NCI-H2029 treated with DMSO at 0.1 percent for 48 hours (cell line): Measurements from ENCODE around the gene LHX2.
A peak's percentile ranks its signal among the peaks of the same experiment; 100 is the strongest.

Source experiments
- DNase-seq: peaks from one replicate; lab custom pipeline; 2025; lab: John Stamatoyannopoulos, UW

The LHX2 gene

GRCh38 chr9:124032247-124032646 lies 20.7 kb downstream of the LHX2 start:
- DNase-seq, result no peak

DNA sequence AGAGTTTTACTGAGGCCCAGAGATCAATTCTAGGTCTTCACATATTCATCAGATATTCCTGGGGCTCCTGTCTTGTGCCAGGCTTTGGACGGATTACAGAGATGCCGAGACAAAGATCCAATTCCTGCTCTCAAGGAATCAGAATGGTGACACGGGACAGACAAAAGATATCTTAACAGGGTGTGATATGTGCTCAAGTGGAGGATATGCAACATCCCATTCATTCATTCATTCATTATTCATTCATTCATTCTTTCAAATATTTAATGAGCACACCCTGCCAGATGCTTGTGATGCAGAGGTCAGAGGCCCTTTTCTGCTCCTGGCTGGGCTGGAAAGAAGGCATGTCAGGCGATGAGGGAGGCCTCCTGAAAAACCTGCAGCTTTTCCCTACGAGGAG lies 21.8 kb downstream of the LHX2 start:
- DNase-seq, result no peak

- no peak for DNase-seq
These were observed 22.4 kb downstream of the LHX2 start for GRCh38 chr9:124033967-124034366.

DNA sequence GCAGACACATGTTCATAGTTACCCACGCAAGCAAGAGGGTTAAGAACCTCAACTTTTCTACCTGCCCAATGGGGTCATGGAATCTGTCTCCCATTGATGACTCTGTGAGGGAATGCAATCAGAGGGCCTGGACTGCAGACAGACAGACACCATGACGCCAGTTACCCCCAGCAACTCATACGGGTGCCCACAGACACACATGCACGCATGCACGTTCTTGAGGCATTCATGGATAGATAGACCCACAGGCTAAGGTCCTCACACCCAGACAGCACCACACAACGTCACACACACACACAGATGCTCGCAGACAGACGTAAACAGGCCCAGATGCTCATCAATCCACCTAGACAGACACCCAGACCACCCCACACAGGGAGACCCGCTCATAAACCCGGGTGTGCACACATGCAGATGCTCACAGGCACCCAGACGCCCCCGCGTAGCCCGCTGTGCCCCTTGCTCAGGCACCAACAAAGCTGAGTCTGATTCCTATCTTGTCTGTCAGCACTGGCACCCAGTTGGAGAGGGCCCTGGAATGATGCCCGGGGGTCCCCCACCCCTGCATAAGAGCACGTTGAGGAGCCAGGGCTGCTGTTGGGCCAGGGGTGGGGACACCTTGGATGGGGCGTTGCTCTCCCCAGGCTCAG lies 23.6 kb downstream of the LHX2 start:
- no peak for DNase-seq

DNA sequence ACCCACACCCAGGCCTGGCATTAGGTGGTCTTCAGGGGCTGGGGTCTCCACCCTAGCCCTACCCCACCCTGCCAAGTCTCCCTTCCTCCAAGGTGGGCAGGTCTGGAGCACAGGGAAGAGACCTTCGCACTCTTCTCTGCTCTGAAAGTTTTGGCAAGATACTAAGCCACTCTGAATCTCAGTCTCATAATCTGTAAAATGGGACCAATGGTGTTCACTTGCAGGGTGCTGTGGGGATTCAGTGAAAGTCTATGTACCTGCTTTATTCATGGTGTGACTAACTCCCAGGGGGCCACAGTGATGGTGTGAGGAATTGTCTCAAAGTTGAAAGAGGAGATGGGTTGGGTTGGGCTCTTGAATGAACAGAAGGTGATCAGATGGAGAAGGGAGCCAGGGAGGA lies 25.0 kb downstream of the LHX2 start:
- DNase-seq, result no peak

DNA sequence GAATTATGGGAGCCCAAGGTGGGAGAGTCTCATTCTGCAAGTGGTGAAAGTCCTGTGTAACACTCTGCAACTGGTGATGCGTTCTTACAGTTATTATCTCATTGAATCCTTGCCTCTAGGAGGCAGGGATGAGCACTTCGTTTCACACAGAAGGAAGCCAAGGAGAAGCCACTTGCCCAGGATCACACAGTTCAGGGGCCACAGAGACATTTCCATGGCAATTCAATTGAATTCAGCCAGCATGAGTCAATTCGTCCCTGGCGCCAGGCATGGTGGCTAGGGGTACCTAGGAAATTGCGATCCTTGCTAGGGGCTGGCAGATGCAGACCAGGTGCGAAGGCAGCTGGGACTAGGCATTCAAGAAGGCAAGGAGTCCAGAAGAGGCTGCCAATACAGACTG lies 26.2 kb downstream of the LHX2 start:
- no peak for DNase-seq

DNA sequence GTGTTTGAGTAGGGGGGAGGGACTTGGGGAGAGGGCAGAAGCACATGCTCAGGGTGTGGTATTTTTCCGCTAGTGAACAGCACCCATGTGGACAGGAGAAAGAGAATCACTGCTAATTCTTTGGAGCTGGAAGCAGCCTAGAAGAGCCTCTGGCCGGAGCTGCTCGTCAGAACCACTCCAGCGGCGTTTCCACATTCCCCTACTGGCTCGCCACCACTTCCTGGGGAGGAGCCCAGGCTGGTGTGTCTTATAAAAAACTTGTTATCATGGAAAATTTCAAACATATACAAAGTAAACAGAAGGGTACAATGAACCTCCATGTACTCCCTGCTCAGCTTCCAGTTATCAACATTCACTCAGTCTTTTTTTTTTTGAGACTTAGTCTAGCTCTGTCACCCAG lies 26.7 kb downstream of the LHX2 start:
- DNase-seq, result no peak

DNA sequence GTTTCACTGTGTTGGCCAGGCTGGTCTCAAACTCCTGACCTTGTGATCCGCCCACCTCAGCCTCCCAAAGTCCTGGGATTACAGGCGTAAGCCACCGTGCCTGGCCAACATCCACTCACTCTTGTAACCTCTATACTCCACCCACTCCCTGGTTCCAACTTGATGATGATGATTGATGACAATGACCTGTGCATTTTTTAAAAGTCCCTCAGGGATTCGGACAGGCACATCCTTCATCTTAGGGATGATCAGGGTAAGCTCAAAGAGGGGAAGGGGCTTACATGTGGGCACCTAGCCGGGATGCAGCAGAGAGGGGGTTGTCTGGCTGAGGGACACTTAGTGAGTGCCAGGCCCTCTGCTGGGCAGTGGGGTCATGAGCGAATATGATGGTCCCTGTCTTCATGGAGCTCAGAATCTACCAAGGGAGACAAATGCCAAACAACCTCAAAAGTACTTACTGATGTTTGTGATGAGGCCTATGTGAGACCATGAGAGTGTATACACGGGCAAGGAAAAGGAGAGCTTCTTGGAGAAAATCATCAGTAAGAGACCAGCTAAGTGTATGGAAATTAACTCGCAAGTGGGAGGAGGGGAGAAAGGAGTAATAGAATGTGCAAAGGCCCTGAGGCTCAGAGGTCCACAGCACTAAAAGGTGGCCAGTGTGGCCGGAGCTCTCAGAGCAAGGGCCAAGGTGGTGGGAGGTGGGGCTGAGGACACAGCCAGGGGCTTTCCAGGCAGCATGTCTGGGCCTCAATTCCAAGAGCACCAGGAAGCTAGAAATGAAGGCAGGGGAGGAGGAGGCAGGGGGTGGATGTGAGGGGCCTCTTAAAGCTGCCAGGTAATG lies 27.4 kb downstream of the LHX2 start:
- no peak for DNase-seq

DNA sequence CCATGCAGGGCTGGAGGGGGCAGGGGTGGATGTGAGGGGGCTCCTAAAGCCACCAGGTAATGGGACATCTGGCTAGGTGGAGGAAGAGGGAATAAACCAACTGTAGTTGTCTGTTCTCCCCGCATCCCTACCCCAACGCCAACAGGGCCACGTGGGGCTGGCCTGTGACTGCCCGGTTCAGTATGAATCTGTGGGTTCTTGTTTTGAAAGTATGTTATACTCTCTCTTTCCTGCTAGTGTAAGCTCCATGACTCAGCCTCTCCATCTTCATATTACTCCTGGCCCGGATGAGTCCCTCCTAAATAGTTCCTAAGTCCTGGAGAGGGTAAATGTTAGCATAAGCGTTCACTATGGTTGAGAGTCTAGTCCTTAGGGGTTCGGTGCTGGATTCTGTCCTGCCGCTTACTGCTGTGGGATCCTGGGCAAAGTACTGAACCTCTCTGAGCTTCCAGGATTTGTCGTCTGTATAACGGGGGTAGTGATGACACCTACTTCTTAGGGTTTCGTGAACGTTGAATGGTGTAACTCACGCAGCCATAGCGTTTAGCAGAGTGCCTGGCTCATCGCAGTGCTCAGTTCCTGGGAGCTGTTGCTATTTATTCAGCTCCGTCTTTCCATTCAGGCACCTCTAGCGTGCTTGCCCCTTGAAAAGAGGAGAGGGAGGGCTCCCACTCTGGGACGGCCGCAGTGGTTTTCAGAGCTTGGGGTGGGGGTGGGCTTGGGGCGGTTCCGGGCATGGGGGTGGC lies 28.8 kb downstream of the LHX2 start:
- DNase-seq, result no peak

GRCh38 chr9:124040935-124041816 lies 29.6 kb downstream of the LHX2 start:
- no peak for DNase-seq

- DNase-seq, result no peak
These were observed 30.2 kb downstream of the LHX2 start for GRCh38 chr9:124041817-124042116.

DNA sequence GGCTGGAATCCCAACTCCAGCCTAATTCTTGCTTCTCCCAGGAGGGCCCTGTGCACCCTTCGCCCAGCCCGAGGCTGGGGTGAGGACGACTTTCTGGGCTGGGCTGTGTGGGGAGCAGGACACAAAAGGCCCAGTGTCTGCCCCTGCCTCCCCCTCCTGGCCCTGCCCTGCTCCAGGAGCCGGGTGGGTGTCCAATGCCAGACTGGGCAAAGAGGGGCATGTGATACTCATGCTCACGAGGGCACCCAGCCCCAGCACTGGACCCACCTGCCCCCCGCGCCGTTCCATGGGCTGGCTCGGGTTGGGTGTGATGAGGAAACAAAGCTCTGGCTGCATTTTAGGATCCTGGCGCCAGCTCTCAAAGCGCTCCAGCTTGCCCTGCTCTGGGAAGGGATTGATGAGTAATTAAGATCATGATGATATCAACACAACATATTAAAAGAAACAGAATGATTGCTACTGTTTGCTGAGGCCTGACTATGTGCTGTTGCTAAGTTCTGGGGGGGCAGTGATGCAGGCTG lies 30.7 kb downstream of the LHX2 start:
- no peak for DNase-seq

- DNase-seq, result no peak
These were observed 32.9 kb downstream of the LHX2 start for GRCh38 chr9:124044448-124044847.

DNA sequence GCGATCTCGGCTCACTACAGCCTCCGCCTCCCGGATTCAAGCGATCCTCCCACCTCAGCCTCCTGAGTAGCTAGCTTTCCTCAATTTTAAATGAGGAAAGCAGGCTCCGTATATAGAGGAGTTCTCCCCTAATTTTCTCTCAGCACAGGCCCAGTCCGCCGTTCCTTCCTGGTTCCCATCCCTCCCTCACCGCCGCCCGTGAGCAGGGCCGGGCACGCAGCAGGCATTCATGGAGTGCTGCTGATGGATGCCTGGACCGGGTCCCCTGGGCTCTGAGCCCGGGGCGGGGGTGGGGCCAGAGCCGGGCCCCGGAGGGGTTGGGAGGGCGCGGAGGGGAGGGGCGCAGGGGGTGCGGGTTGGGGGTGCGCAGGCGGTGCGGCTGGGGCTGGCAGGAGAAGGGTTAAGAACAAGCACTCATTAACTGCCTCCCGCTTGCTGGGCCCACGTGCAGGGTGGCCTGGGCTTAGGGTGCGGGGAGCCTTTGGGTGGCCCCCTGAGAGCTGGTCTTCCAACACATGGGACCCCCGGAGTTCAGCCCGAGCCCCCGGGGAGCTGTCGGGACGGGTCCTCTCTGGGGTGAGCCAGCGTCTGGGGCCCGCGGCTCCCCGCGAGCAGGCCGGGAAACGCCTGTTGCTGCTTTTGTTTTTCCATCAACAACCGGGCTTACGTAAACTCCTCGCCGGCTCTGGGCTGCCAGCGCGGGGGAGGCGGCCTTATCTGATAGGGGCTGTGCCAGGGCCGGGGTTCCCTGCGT lies 33.7 kb downstream of the LHX2 start:
- DNase-seq, result no peak

DNA sequence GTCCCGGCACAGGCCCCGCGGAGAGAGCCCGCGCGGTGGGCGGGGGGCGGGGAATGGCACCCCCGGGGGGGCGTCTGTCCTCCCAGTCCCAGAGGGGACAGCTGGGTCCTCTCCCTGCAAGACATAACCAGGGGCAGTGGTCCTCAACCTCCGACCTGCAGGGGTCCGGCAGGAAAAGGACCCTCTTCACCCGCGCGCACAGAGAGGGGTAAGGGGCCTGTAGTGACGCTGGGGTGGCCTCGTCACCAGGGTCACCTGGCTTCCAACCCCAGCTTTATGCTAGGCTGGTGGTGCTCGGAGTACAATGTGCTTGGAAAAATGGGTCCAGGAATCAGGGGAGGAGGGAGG lies 34.2 kb downstream of the LHX2 start:
- DNase-seq, result no peak

DNA sequence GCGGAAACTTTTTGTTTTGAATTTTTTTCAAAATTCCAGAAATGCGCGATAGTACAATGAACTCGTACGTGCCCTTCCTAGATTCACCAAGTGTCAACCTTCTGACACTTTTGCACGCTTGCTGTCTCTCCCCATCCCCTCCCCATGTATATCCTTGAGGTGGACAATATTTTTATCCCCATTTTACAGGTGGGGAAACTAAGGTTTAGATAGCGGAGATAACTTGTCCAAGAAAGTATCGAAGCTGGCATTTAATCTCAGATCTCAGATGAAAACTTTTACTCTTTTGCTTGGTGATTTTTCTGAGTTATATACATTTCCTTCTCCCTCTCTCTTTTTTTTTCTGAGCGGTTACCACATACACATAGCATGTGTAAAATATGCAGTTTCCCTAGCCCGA lies 34.6 kb downstream of the LHX2 start:
- no peak for DNase-seq

- DNase-seq, result no peak
These were observed 35.7 kb downstream of the LHX2 start for GRCh38 chr9:124047251-124047672.

GRCh38 chr9:124050955-124051354 lies 39.4 kb downstream of the LHX2 start:
- DNase-seq, result peak; percentile 83

- DNase-seq, result no peak
These were observed 40.8 kb downstream of the LHX2 start for GRCh38 chr9:124052401-124052800.

- peak; percentile 72 for DNase-seq
These were observed 43.1 kb downstream of the LHX2 start for GRCh38 chr9:124054582-124055227.
